Fibroblast of lung (primary cell): ENCODE data around the gene MGST2. TPM values are rescaled to one million over a fixed set of nuclear protein-coding genes. Genes with fewer than 3 reads are reported as not detected.

Source experiments
- DNase-seq, 2 donors: peaks; one replicate each; pipeline versions ENCODE4 v3.0.0 to v3.0.0-alpha.2; 2010; ENCODE audit warnings: low read depth in 2 of 2
- H2AFZ ChIP-seq: 2 replicates; pipeline ENCODE4 v1.5.1; 2012; ENCODE audit warnings: low read length, control low read depth, inconsistent platforms
- H3K27ac ChIP-seq: 2 replicates; pipeline ENCODE4 v1.5.1; 2011; ENCODE audit warnings: low read length, control low read depth; ENCODE audit not compliant: insufficient read depth
- H3K27me3 ChIP-seq: 2 replicates; pipeline ENCODE4 v1.5.1; 2011; ENCODE audit warnings: mild to moderate bottlenecking, low read length; ENCODE audit not compliant: control insufficient read depth, insufficient read depth
- H3K36me3 ChIP-seq: 2 replicates; pipeline ENCODE4 v1.5.1; 2011; ENCODE audit warnings: low read length; ENCODE audit not compliant: control insufficient read depth, insufficient read depth
- H3K4me1 ChIP-seq: 2 replicates; pipeline ENCODE4 v1.5.1; 2011; ENCODE audit warnings: low read length; ENCODE audit not compliant: control insufficient read depth, insufficient read depth; ENCODE audit errors: extremely low read depth
- H3K4me2 ChIP-seq: 2 replicates; pipeline ENCODE4 v1.5.1; 2011; ENCODE audit warnings: low read length, control low read depth; ENCODE audit not compliant: insufficient read depth; ENCODE audit errors: extremely low read depth
- H3K4me3 ChIP-seq, 4 experiments: fragments of 200-600 bp in 1 of 4; sonication (generic) in 1 of 4; replicated peaks in 1 of 4; 2 replicates each; pipeline ENCODE4 v1.5.1; 2011 to 2016; ENCODE audit warnings: low read length in 4 of 4, low read depth in 3 of 4, mild to moderate bottlenecking in 3 of 4, control low read depth in 2 of 4, inconsistent platforms in 1 of 4, mixed read lengths in 1 of 4; ENCODE audit not compliant: insufficient read depth in 1 of 4; ENCODE audit errors: control extremely low read depth in 1 of 4
- H3K79me2 ChIP-seq: 2 replicates; pipeline ENCODE4 v1.5.1; 2012; ENCODE audit warnings: mild to moderate bottlenecking, low read length, inconsistent platforms; ENCODE audit not compliant: control insufficient read depth, insufficient read depth
- H3K9ac ChIP-seq: 2 replicates; pipeline ENCODE4 v1.5.1; 2011; ENCODE audit warnings: mild to moderate bottlenecking, low read length, control low read depth; ENCODE audit not compliant: insufficient read depth
- H3K9me3 ChIP-seq: 2 replicates; pipeline ENCODE4 v1.5.1; 2012; ENCODE audit warnings: low read depth, low read length; ENCODE audit not compliant: control insufficient read depth, insufficient read depth
- H4K20me1 ChIP-seq: 2 replicates; pipeline ENCODE4 v1.5.1; 2011; ENCODE audit warnings: low read length; ENCODE audit not compliant: control insufficient read depth, insufficient read depth; ENCODE audit errors: extremely low read depth
- CTCF ChIP-seq, 2 donors: IDR thresholded peaks in 1 of 2; conservative IDR thresholded peaks in 1 of 2; 1 replicate in 1 of 2; 2 replicates in 1 of 2; pipeline ENCODE4 v1.5.1; 2011 to 2012; ENCODE audit warnings: low read length in 2 of 2, control low read depth in 1 of 2, inconsistent platforms in 1 of 2, low read depth in 1 of 2, mild to moderate bottlenecking in 1 of 2
- EZH2 ChIP-seq: IDR thresholded peaks from 2 replicates; pipeline ENCODE4 v1.5.1; 2012; ENCODE audit warnings: low read length, control low read depth, mild to moderate bottlenecking; ENCODE audit errors: missing control alignments
- polyA minus RNA-seq: library from RNA; depleted of rRNA, polyadenylated mRNA; stranded (reverse); fragments of >200 nt; gene quantifications from 2 replicates; pipeline ENCODE4 v1.2.3, GENCODE V29; 2011; ENCODE audit warnings: low replicate concordance
- polyA plus RNA-seq, 2 donors: library from polyadenylated mRNA; depleted of rRNA in 1 of 2; stranded (reverse) in 1 of 2; unstranded in 1 of 2; fragments of >200 nt; gene quantifications; 2 replicates each; pipeline ENCODE4 v1.2.1, GENCODE V29; 2011 to 2012; ENCODE audit warnings: missing spikeins in 1 of 2
- total RNA-seq: library from RNA; depleted of rRNA; stranded (reverse); fragments of >200 nt; gene quantifications from 2 replicates; pipeline ENCODE4 v1.2.1, GENCODE V29; 2014

Gene MGST2
- total RNA-seq (4.6 and 5.3 TPM in 2 replicates), polyA plus RNA-seq (3.1 and 20.1 TPM in 2 replicates), polyA minus RNA-seq (0.48 and 2.6 TPM in 2 replicates)
- 2.9 and 15.5 TPM in 2 replicates for polyA plus RNA-seq (2012)

- no peak for TF ChIP-seq CTCF (conservative IDR thresholded peaks at IDR 0.05 in 1 of 2, IDR thresholded peaks at IDR 0.05 in 1 of 2; ENCODE audit: low read depth in 1 of 2, low read length in 2 of 2)
- TF ChIP-seq EZH2, result no peak
- no peaks in the 10 kb centered on the region for H3K79me2 ChIP-seq
- peak within 1 kb of the TSS; percentile 93 for H3K4me2 ChIP-seq
- peaks cover 7% of the 10 kb centered on the region for H3K4me1 ChIP-seq
- H3K36me3 ChIP-seq, result no peaks in the 10 kb centered on the region
- no peaks in the 10 kb centered on the region for H3K9me3 ChIP-seq
- peak within 1 kb of the TSS; percentile 61 for H3K27ac ChIP-seq
- DNase-seq, result peak; percentile 73 to 80
- H3K9ac ChIP-seq, result peak within 1 kb of the TSS; percentile 59
- H4K20me1 ChIP-seq, result no peaks in the 10 kb centered on the region
- peak within 1 kb of the TSS; percentile 74 for H2AFZ ChIP-seq
- no peaks in the 10 kb centered on the region for H3K27me3 ChIP-seq
- H3K4me3 ChIP-seq, result peak within 1 kb of the TSS; percentile 47 to 61 (median 54)
Measured at GRCh38 chr4:139665690-139666529, at the start of gene MGST2. MGST2 (plus strand) TSS chr4:139665819; CDS start chr4:139666020, 201 bp downstream.

GRCh38 chr4:139617702-139618490 is 47.7 kb upstream of the MGST2 start:
- Histone ChIP-seq H4K20me1 (no peaks in the 10 kb centered on the region), H3K4me3 (no peak overlapping the region), H3K27me3 (no peaks in the 10 kb centered on the region), H3K36me3 (no peaks in the 10 kb centered on the region), H2AFZ (no peak overlapping the region), H3K79me2 (no peaks in the 10 kb centered on the region), H3K9me3 (no peaks in the 10 kb centered on the region), H3K9ac (no peak overlapping the region), H3K27ac (no peak overlapping the region), H3K4me1 (no peaks in the 10 kb centered on the region), H3K4me2 (no peak overlapping the region)
- TF ChIP-seq EZH2 (no peak), CTCF (conservative IDR thresholded peaks at IDR 0.05 in 1 of 2, IDR thresholded peaks at IDR 0.05 in 1 of 2; ENCODE audit: low read depth in 1 of 2, low read length in 2 of 2) (peak; percentile 32 to 40)
- DNase-seq, result no peak

DNA sequence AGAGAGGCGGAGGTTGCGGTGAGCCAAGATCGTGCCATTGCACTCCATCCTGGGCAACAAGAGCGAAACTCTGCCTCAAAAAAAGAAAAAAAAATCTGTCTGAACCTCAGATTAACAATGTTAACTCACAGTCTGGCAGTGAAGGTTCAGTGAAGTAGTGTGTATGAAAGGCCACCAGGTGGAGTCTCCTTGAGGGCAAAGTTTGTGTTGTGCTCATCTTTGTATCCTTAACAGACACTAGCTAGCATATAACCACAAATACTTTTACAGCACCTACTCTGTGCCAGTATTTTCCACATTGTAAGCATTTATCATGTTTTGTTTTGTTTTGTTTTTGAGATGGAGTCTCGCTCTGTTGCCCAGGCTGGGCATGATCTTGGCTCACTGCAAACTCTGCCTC is 46.0 kb upstream of the MGST2 start:
- H3K36me3 ChIP-seq, result no peaks in the 10 kb centered on the region
- no peaks in the 10 kb centered on the region for H3K27me3 ChIP-seq
- no peak overlapping the region for H3K27ac ChIP-seq
- DNase-seq, result peak; percentile 16 to 17
- H3K4me1 ChIP-seq, result no peaks in the 10 kb centered on the region
- no peaks in the 10 kb centered on the region for H3K9me3 ChIP-seq
- no peak overlapping the region for H3K4me3 ChIP-seq
- H3K4me2 ChIP-seq, result no peak overlapping the region
- H2AFZ ChIP-seq, result no peak overlapping the region
- no peak overlapping the region for H3K9ac ChIP-seq
- no peaks in the 10 kb centered on the region for H4K20me1 ChIP-seq
- H3K79me2 ChIP-seq, result no peaks in the 10 kb centered on the region
- TF ChIP-seq CTCF (conservative IDR thresholded peaks at IDR 0.05 in 1 of 2, IDR thresholded peaks at IDR 0.05 in 1 of 2; ENCODE audit: low read depth in 1 of 2, low read length in 2 of 2) (peak; percentile 29 to 42), EZH2 (no peak)
